SK-N-SH treated with all-trans-retinoic acid at 6 μM for 48 hours (cell line): Measurements from ENCODE around the gene VSNL1.

Source experiments
- ATAC-seq: fragments of 200-7000 bp; cut with Tn5 transposase; 3 replicates; pipeline ENCODE4 v1.9.1; 2020; ENCODE audit warnings: mild to moderate bottlenecking, moderate library complexity
- ARNTL ChIP-seq: fragments of 450-650 bp; formaldehyde crosslinking; IDR thresholded peaks from 2 replicates; pipeline ENCODE4 v1.5.0; 2020; ENCODE audit warnings: low read depth, mild to moderate bottlenecking, moderate library complexity, borderline replicate concordance
- BACH2 ChIP-seq: fragments of 250-450 bp; sonication (Bioruptor Pico); IDR thresholded peaks from 2 replicates; pipeline ENCODE4 v1.9.0; 2021; ENCODE audit warnings: mild to moderate bottlenecking, borderline replicate concordance
- CREB5 ChIP-seq: fragments of 250-450 bp; sonication (Bioruptor Pico); IDR thresholded peaks from 2 replicates; pipeline ENCODE4 v1.5.1; 2020; ENCODE audit warnings: low read depth, mild to moderate bottlenecking, moderate library complexity
- CSDC2 ChIP-seq: fragments of 250-450 bp; sonication (Bioruptor Pico); IDR thresholded peaks from 2 replicates; pipeline ENCODE4 v1.5.0; 2020; ENCODE audit warnings: mild to moderate bottlenecking, moderate library complexity
- ESRRG ChIP-seq: fragments of 250-450 bp; sonication (Bioruptor Pico); IDR thresholded peaks from 2 replicates; pipeline ENCODE4 v1.6.1; 2021; ENCODE audit warnings: mild to moderate bottlenecking
- GLIS3 ChIP-seq: fragments of 250-450 bp; sonication (Bioruptor Pico); IDR thresholded peaks from 2 replicates; pipeline ENCODE4 v1.5.0; 2020; ENCODE audit warnings: mild to moderate bottlenecking, moderate library complexity
- OSR1 ChIP-seq: fragments of 250-450 bp; sonication (Bioruptor Pico); IDR thresholded peaks from 2 replicates; pipeline ENCODE4 v1.8.0; 2022; ENCODE audit warnings: moderate library complexity, mild to moderate bottlenecking, inconsistent platforms
- POU6F1 ChIP-seq: fragments of 250-450 bp; sonication (Bioruptor Pico); IDR thresholded peaks from 2 replicates; pipeline ENCODE4 v1.8.0; 2021; ENCODE audit warnings: low read depth, mild to moderate bottlenecking, moderate library complexity, borderline replicate concordance
- PPARA ChIP-seq: fragments of 250-450 bp; sonication (Bioruptor Pico); IDR thresholded peaks from 2 replicates; pipeline ENCODE4 v1.5.0; 2020; ENCODE audit warnings: mild to moderate bottlenecking, borderline replicate concordance
- RARB ChIP-seq: fragments of 250-450 bp; sonication (Bioruptor Pico); IDR thresholded peaks from 2 replicates; pipeline ENCODE4 v1.8.0; 2021; ENCODE audit warnings: mild to moderate bottlenecking, moderate library complexity
- SNAI2 ChIP-seq: fragments of 250-450 bp; sonication (Bioruptor Pico); IDR thresholded peaks from 2 replicates; pipeline ENCODE4 v1.5.0; 2020; ENCODE audit warnings: mild to moderate bottlenecking, moderate library complexity
- TCF4 ChIP-seq: fragments of 250-450 bp; sonication (Bioruptor Pico); IDR thresholded peaks from 2 replicates; pipeline ENCODE4 v1.8.0; 2021; ENCODE audit warnings: mild to moderate bottlenecking, moderate library complexity, borderline replicate concordance
- ZC3H10 ChIP-seq: fragments of 250-450 bp; sonication (Bioruptor Pico); IDR thresholded peaks from 2 replicates; pipeline ENCODE4 v1.5.1; 2021; ENCODE audit warnings: mild to moderate bottlenecking, moderate library complexity
- ZFP3 ChIP-seq: fragments of 250-450 bp; sonication (Bioruptor Pico); IDR thresholded peaks from 2 replicates; pipeline ENCODE4 v1.5.0; 2020; ENCODE audit warnings: mild to moderate bottlenecking, moderate library complexity
- ZFP30 ChIP-seq: fragments of 450-650 bp; formaldehyde crosslinking; IDR thresholded peaks from 2 replicates; pipeline ENCODE4 v1.5.0; 2022; ENCODE audit warnings: mild to moderate bottlenecking, moderate library complexity
- ZNF70 ChIP-seq: fragments of 450-650 bp; formaldehyde crosslinking; IDR thresholded peaks from 2 replicates; pipeline ENCODE4 v1.5.0; 2020; ENCODE audit warnings: mild to moderate bottlenecking, moderate library complexity
- ZNF8 ChIP-seq: fragments of 450-650 bp; formaldehyde crosslinking; IDR thresholded peaks from 2 replicates; pipeline ENCODE4 v1.5.0; 2020; ENCODE audit warnings: mild to moderate bottlenecking, moderate library complexity
- TF ChIP-seq, protein P1 (sequence below): fragments of 250-450 bp; sonication (Bioruptor Pico); IDR thresholded peaks from 2 replicates; pipeline ENCODE4 v1.5.0; 2020; ENCODE audit warnings: mild to moderate bottlenecking, moderate library complexity
- TF ChIP-seq, protein P2 (sequence below): fragments of 250-450 bp; sonication (Bioruptor Pico); IDR thresholded peaks from 2 replicates; pipeline ENCODE4 v1.8.0; 2020; ENCODE audit warnings: mild to moderate bottlenecking, moderate library complexity, borderline replicate concordance
- TF ChIP-seq, protein P3 (sequence below): fragments of 250-450 bp; sonication (Bioruptor Pico); IDR thresholded peaks from 2 replicates; pipeline ENCODE4 v1.5.1; 2021; ENCODE audit warnings: mild to moderate bottlenecking, moderate library complexity

The VSNL1 gene

DNA sequence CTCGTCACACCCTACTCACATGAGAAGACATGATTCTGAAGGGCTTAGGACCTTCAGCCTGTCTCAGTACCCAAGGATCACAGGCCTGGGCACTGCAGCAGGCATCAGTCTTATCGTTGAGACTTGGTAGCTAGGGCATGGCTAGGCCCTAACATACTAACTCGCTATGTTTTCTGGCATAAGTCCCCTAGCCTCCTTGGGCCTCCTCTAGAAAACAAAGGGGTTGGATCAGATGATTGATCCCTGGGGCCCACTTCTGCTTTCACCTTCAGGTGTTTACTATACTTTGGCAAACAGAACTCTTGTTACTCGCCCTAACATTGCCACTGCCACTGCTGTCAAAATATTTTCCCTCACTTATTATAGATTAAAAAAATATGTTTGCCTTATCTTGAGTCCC lies 44.2 kb downstream of the VSNL1 start:
- no peak for TF ChIP-seq ZNF8 (CRISPR knock-in tag)
- TF ChIP-seq SNAI2 (CRISPR knock-in tag) = no peak
- no peak for TF ChIP-seq GLIS3 (CRISPR knock-in tag)
- TF ChIP-seq CREB5 (CRISPR knock-in tag) = no peak
- no peak for TF ChIP-seq ZNF70 (CRISPR knock-in tag)
- TF ChIP-seq, protein P1, sequence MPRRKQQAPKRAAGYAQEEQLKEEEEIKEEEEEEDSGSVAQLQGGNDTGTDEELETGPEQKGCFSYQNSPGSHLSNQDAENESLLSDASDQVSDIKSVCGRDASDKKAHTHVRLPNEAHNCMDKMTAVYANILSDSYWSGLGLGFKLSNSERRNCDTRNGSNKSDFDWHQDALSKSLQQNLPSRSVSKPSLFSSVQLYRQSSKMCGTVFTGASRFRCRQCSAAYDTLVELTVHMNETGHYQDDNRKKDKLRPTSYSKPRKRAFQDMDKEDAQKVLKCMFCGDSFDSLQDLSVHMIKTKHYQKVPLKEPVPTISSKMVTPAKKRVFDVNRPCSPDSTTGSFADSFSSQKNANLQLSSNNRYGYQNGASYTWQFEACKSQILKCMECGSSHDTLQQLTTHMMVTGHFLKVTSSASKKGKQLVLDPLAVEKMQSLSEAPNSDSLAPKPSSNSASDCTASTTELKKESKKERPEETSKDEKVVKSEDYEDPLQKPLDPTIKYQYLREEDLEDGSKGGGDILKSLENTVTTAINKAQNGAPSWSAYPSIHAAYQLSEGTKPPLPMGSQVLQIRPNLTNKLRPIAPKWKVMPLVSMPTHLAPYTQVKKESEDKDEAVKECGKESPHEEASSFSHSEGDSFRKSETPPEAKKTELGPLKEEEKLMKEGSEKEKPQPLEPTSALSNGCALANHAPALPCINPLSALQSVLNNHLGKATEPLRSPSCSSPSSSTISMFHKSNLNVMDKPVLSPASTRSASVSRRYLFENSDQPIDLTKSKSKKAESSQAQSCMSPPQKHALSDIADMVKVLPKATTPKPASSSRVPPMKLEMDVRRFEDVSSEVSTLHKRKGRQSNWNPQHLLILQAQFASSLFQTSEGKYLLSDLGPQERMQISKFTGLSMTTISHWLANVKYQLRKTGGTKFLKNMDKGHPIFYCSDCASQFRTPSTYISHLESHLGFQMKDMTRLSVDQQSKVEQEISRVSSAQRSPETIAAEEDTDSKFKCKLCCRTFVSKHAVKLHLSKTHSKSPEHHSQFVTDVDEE (CRISPR knock-in tag) = no peak
- TF ChIP-seq CSDC2 (CRISPR knock-in tag) = no peak
- no peak for TF ChIP-seq RARB (CRISPR knock-in tag)
- TF ChIP-seq OSR1 (CRISPR knock-in tag) = no peak
- TF ChIP-seq, protein P2, sequence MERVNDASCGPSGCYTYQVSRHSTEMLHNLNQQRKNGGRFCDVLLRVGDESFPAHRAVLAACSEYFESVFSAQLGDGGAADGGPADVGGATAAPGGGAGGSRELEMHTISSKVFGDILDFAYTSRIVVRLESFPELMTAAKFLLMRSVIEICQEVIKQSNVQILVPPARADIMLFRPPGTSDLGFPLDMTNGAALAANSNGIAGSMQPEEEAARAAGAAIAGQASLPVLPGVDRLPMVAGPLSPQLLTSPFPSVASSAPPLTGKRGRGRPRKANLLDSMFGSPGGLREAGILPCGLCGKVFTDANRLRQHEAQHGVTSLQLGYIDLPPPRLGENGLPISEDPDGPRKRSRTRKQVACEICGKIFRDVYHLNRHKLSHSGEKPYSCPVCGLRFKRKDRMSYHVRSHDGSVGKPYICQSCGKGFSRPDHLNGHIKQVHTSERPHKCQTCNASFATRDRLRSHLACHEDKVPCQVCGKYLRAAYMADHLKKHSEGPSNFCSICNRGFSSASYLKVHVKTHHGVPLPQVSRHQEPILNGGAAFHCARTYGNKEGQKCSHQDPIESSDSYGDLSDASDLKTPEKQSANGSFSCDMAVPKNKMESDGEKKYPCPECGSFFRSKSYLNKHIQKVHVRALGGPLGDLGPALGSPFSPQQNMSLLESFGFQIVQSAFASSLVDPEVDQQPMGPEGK = no peak
- no peak for TF ChIP-seq PPARA (CRISPR knock-in tag)
- no peak for TF ChIP-seq ZFP3 (CRISPR knock-in tag)
- no peak for TF ChIP-seq ARNTL (CRISPR knock-in tag)
- TF ChIP-seq ZC3H10 = no peak
- no peak for TF ChIP-seq POU6F1 (CRISPR knock-in tag)
- TF ChIP-seq ZFP30 (CRISPR knock-in tag) = no peak
- TF ChIP-seq, protein P3, sequence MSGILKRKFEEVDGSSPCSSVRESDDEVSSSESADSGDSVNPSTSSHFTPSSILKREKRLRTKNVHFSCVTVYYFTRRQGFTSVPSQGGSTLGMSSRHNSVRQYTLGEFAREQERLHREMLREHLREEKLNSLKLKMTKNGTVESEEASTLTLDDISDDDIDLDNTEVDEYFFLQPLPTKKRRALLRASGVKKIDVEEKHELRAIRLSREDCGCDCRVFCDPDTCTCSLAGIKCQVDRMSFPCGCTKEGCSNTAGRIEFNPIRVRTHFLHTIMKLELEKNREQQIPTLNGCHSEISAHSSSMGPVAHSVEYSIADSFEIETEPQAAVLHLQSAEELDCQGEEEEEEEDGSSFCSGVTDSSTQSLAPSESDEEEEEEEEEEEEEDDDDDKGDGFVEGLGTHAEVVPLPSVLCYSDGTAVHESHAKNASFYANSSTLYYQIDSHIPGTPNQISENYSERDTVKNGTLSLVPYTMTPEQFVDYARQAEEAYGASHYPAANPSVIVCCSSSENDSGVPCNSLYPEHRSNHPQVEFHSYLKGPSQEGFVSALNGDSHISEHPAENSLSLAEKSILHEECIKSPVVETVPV (CRISPR knock-in tag) = no peak
- TF ChIP-seq TCF4 (CRISPR knock-in tag) = no peak
- no peak for TF ChIP-seq BACH2 (CRISPR knock-in tag)
- TF ChIP-seq ESRRG (CRISPR knock-in tag) = no peak
- ATAC-seq = no peak

DNA sequence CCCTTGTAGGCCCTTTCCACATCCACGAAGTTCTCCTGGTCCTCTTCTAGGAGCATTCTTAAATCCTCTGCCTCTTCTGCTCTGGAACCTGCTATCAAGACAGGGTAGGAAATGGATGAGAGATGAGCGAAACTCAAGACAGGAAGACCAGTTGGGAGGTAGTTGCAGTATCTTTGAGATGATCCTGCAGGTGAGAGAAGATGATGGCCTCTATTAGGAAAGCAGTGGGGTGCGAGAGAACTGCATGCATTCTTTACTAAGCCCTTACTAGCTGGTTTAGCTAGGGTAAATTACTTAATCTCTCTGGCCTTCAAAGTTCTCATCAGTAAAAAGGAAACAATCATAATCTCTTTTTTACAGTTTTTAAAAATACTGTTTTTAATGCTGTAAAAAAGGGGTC lies 47.0 kb downstream of the VSNL1 start:
- TF ChIP-seq POU6F1 (CRISPR knock-in tag) (no peak), ZFP3 (CRISPR knock-in tag) (no peak), ZFP30 (CRISPR knock-in tag) (no peak), GLIS3 (CRISPR knock-in tag) (no peak), SNAI2 (CRISPR knock-in tag) (no peak), ESRRG (CRISPR knock-in tag) (no peak), ARNTL (CRISPR knock-in tag) (no peak), CREB5 (CRISPR knock-in tag) (no peak), CSDC2 (CRISPR knock-in tag) (no peak)
- TF ChIP-seq, protein P1 (CRISPR knock-in tag) = no peak
- TF ChIP-seq, protein P3 (CRISPR knock-in tag) = no peak
- ATAC-seq = no peak
